HG03442 (cell line): ENCODE measurements around the gene SLC39A5.
"Not testable (repeated sequence)": the region's sequence is repeated elsewhere in the genome, so short reads cannot be mapped to it uniquely, and the experiment has no call there.

Experiments used
- ATAC-seq: cut with Tn5 transposase; IDR thresholded peaks from one replicate; pipeline ENCODE4 v1.9.1; 2021; ENCODE audit warnings: mild to moderate bottlenecking, moderate library complexity; ENCODE audit not compliant: unreplicated experiment

Gene SLC39A5

GRCh38 chr12:56242986-56243385 is 13.1 kb downstream of the SLC39A5 start:
- ATAC-seq, result no peak

- no peak for ATAC-seq
These were observed 13.9 kb downstream of the SLC39A5 start for GRCh38 chr12:56243731-56244181.

GRCh38 chr12:56244494-56244893 is 14.6 kb downstream of the SLC39A5 start:
- no peak for ATAC-seq

- no peak for ATAC-seq
These were observed 18.1 kb downstream of the SLC39A5 start for GRCh38 chr12:56247923-56248322.

GRCh38 chr12:56248711-56249110 is 18.9 kb downstream of the SLC39A5 start:
- ATAC-seq, result no peak

GRCh38 chr12:56252649-56253048 is 22.8 kb downstream of the SLC39A5 start:
- no peak for ATAC-seq

- no peak for ATAC-seq
These were observed 23.2 kb downstream of the SLC39A5 start for GRCh38 chr12:56253091-56253490.

- ATAC-seq, result no peak
These were observed 25.8 kb downstream of the SLC39A5 start for GRCh38 chr12:56255671-56256070.

- no peak for ATAC-seq
These were observed 26.6 kb downstream of the SLC39A5 start for GRCh38 chr12:56256326-56256960.

GRCh38 chr12:56257071-56257470 is 27.2 kb downstream of the SLC39A5 start:
- ATAC-seq, result no peak

- ATAC-seq, result peak; percentile 10
These were observed 27.7 kb downstream of the SLC39A5 start for GRCh38 chr12:56257491-56258067.

GRCh38 chr12:56258068-56258819 is 28.4 kb downstream of the SLC39A5 start, which contains the start of gene ANKRD52:
TSS of gene ANKRD52 (minus strand) at chr12:56258384. CDS start at chr12:56258269, 115 bp downstream.
- peak; percentile 85 for ATAC-seq

- ATAC-seq, result no peak
These were observed 29.0 kb downstream of the SLC39A5 start for GRCh38 chr12:56258820-56259183.

GRCh38 chr12:56260380-56260779 is 30.5 kb downstream of the SLC39A5 start:
- no peak for ATAC-seq

- ATAC-seq, result no peak
These were observed 31.1 kb downstream of the SLC39A5 start for GRCh38 chr12:56260921-56261320.

- no peak for ATAC-seq
These were observed 31.8 kb downstream of the SLC39A5 start for GRCh38 chr12:56261503-56262232.

- ATAC-seq, result not testable (repeated sequence)
These were observed 33.1 kb downstream of the SLC39A5 start for GRCh38 chr12:56262955-56263354.

GRCh38 chr12:56266068-56266692 is 36.3 kb downstream of the SLC39A5 start:
- ATAC-seq, result not testable (repeated sequence)

- peak; percentile 81 for ATAC-seq
These were observed 37.0 kb downstream of the SLC39A5 start, which contains the start of gene COQ10A for GRCh38 chr12:56266693-56267442. TSS of gene COQ10A (plus strand) at chr12:56266942. CDS start at chr12:56267119, 177 bp downstream.
